Activated T-helper 9 cell treated with anti-CD3 and anti-CD28 coated beads, Interleukin-2, amount 50 U/mL, for 16 hours (primary cell): ENCODE results near the gene USP6NL.

Source experiments
- DNase-seq: peaks from one replicate; pipeline ENCODE4 v3.0.0-alpha.2; 2020; ENCODE audit warnings: low read depth

Gene USP6NL

DNA sequence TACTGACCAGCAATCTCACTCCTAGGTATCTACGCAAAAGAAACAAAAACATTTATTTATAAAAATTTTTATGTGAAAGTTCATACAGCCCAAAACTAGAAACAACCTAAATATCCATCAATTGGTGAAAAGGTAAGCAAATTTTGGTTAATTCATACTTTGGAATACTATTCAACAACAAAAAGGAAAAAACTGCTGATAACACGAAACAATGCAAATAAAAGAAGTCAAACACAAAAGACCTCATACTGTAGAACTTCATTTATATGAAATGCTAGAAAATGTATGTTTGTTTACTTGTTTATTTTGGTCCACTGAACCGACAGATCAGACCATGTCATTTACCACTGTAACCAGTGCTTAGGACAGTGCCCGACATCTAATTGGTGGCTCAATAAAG is 60.3 kb downstream of the USP6NL start:
- no peak for DNase-seq

DNA sequence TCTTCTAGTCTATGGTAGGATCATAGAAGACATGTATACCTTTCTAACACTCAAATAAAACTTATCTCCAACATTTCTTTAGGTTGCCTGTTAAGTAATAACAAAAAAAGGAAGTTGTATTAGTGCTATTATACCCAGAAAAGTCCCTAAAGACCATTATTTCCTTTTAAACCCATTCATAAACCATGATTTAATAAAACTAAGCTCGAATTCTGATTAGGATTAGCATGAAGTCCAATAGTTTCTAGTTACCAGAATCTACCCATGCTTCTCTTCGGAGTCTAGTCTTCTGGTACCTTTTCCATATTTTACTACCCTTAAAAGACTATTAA is 62.7 kb downstream of the USP6NL start:
- DNase-seq: no peak

DNA sequence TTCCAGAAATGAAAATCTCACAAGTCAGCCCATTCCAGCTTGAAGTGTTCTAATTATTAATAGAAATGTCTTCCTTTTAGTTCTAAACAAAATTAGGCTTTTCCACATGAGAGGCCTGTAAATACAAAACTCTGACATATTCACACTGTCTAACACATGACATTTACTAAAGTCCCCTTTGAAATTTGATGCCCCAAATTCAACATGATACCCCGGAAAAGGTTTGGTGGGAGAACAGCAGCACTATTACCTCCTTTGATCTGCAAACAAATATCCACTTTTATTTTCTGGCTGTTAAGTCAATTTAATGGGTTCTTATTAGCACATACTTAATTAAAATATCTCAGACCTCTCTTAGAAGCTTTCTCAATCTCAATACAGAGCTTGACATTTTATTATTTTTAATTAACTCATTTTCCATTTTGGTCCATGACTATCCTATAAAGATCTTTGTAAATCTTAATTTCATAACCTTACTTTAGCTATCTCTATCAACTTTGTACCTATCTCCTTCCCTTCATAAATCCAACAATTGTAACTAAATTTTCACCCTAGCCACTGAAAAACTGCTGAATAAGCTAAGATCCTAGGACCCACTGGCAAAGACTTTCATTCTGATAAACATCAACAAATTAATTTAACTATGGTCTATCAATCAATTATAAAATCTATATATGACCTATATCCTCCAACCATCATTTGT is 63.2 kb downstream of the USP6NL start:
- no peak for DNase-seq

DNA sequence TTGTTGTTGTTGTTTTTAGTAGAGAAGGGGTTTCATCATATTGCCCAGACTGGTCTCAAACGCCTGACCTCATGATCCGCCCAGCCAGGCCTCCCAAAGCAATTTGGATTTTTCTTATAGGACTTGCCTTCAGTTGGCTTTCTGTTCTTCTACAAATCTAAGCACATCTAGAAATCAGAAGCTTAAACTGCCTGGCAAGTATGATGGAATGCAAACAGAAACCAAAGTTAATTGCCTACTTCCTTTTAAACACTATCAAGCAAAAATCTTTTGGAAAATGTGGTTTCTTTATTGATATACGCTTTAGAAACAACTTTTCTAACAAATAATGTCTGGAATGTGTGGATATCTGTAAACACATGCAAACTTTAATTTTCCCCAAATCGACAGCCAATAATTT is 64.9 kb downstream of the USP6NL start:
- DNase-seq: no peak

DNA sequence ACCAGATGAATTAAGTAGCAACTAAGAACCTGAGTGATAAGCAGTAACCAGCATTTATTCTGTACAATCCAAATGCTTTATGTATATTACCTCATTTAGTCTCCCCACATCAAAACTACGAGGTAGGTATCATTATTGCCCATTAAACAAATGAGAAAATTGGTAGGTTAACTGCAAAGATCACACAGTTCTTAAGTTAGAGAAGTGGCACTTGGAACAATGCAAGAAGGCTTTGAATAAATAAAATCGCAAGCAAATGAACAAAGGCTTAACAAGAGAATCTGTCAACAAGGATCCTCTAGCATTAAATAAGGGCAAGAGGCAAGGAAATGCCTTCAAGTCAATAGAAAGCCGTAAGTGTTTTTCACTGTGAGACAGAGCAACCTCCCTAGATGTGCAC is 70.2 kb downstream of the USP6NL start:
- DNase-seq: no peak

DNA sequence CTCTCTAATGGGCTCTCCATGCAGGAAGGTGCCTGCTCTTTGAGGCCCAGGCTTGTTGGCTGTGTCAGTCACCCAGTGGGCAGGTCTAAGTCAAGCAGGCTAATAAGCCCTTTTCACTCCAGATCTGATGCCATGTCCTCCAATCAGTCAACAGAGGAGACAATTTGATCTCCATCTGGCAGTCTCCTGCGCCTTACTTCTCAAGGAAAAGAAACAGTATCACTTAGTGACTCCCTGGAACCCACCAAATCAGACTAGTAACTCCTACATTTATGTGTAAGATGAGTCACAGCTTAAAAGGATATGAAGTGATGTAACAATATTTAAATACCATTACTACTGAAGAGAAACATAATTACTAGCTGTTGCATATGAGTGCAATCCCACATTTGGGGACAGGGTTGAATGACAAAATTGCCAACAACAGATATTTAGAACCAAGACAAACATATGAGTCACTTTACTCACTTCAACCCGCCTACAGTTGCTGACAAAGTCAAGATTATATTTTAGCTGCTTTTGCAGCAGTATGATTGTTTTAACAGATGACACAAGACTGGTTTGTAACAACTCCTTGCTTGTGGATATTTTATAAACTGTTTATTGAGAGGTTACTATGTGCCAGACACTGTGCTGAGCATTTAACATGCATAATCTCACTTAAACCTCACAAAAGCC is 72.1 kb downstream of the USP6NL start:
- no peak for DNase-seq

DNA sequence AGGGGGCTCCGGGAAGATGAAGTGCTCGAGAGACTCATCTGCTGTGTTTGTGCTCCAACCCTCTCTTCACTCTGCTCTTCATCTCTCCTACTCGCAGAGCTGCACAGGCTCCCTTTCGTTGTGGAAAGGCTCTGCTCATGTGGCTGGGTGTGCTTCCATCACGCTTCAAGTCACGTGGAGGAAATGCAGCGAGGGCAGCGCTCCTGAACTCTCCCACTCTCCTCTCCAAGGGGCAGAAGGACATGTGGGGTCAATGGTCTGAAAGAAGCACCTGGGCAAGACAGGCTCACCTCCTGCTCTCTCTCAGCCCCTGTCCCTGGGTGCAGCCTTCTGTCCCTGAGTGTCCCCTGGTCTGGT is 72.6 kb downstream of the USP6NL start:
- DNase-seq: no peak

DNA sequence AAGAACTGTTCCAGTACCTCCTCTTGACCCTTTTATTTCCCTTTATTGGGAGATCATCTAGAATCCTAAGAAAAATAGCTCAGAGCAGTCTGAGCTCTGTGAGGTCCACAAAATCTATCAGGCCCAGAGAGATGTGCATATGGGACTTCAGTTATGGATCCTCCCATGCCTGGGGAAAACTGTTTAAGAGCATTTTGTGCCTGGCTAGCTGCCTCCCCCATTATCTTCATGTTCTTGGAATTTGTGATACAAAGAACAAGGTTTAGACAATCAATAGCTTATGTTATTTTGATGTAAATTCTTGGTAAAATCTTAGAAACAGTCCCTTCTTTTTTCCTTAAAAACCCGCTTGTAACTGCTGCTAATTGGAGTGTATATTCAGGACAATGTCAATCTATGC is 75.2 kb downstream of the USP6NL start:
- DNase-seq: no peak

DNA sequence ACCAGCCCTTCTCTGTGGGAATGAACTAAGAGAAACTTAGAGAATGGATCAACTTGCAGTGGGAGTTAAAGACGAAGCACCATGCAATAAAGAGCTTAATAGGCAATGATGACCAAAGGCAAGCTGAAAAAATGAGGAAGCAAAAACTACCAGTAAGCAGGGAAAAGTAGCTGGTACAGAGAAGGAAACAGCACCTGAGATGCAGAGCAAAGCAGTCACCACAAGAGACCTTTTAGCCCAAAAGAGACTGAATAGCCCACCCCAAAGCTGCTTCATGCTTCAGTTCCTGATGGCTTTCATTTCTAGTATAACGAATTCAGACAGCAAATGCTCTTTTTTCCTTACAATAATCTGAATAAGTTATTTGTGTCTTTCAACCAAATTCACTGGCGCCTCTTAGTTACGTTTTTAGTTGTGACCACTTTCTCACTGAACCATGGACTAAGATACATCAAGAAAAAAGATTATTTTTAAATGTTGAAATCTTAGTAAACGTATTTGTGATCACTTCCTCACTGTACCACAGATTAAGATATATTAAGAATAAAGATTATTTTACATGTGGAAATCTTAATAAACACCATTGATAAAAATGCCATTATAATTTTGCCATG is 76.0 kb downstream of the USP6NL start:
- no peak for DNase-seq

DNA sequence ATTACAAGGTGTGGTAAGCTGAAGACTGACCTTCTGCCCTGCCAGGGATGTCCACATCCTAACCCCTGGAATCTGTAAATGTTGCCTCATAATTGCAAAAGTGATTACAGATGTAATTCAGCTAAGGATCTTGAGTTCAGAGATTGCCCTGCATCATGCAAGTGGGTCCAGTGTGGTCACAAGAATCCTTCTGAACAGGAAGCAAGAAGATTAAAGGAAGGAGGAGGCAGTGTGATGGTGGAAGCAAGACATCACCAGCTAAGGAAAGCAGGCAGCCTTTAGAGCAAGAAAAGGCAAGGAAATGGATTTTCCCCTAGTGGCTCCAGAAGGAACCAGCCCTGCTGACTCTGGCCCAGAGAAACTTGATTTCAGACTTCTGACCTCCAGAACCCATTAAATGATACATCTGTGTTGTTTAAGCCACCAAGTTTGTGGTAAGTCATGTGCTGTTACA is 78.1 kb downstream of the USP6NL start:
- no peak for DNase-seq

DNA sequence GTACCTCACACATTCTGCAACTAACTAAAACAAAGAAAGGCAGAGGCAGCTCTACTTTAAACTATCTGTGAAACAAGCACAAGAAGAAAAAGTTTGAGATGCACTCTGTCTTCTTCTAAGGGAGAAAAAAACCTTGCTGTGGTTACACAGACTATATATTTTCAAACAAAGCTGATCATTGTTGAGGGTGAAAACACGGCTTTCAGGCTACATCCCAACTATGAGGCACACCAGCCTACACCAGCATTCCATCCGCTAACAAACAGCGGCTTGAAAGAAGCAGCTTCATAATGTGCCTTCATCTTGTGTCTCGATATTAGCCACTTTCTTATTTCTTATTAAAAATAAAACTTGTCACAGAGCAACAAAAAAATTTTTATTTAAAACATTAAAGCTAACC is 79.1 kb downstream of the USP6NL start:
- DNase-seq: no peak

DNA sequence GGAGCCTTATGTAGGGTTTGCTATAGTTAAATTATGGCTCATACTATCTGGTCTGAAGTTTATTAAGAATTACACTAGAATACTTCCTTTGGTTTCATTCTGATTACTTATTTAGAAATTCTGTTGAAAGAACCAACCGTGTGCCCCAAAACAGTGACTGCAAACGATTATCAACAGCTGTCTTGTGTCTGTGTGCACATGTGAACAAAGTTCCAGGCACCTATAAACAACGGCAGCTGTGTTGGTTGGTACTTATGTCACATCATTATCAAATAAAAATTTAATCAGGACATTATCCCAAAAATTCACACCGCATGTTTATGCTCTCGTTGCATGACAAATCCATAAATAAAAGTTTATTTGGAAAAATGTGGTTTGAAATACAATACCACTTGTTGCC is 80.6 kb downstream of the USP6NL start:
- no peak for DNase-seq

DNA sequence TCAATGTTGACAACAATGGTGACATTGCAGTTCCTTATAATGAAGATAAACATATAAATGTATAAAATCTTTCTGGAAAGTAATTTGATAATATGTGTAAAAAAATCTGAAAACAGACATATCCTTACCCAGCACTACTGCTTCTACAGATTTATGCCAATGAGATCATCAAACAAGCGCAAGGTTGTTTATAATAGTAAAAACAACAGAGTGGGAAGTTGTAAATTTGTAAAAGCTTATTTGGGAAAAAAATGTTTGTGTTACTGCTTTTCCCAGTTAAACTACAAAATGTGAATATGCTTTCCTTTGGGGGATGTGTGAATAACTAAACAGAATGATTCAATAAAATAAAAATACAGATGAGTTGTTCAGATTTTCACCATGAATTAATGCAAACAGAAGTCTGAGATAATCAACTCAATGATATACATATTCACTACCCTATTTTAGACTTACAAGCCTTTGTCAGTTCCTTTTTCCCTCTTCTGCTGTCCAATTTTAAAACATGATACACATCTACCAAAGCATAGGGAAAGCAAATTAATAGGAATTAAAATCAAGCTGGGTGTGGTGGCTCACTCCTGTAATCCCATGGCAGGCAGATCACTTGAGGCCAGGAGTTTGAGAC is 82.1 kb downstream of the USP6NL start:
- DNase-seq: no peak

DNA sequence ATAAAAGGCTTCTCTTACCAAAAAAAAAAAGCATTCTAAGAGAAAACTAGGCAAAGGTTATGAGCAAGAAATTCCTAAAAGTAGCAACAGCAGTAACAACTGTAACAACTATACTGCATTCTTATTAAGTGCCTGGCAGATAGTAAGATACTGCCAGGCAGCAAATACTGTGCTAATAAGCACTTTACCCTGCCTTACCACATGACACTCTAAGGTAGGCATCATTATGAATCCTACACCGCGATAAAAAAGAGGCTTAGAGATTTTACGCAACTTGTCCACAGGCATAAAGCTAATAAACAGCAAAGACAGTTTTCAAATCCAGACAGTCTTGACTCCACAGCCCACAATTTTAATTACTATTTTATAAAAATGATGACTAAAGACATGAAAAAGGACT is 83.2 kb downstream of the USP6NL start:
- DNase-seq: no peak

DNA sequence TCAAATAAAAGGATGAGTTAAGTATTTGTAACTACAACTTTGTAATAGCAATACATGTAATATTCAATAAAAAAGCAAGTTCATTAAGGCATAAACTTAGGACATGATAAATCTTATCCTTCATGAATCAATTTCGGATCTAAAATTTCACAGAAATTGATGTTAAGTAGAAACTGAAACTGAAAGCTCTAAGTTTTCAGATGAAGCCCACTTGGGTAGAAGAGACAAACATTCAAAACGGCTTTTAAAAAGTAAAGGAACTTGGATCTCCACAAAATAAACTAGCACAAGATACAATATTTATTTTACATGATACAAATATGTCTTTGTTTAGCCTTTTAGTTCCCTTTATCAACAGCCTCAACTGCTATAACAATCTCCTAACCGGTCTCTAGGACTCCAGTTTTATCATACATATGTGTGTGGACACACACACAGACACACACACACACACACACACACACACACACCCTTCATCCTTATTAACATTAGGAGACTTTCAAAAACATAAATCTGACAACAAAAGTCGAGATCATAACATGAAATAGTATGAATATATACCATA is 83.7 kb downstream of the USP6NL start:
- DNase-seq: no peak

DNA sequence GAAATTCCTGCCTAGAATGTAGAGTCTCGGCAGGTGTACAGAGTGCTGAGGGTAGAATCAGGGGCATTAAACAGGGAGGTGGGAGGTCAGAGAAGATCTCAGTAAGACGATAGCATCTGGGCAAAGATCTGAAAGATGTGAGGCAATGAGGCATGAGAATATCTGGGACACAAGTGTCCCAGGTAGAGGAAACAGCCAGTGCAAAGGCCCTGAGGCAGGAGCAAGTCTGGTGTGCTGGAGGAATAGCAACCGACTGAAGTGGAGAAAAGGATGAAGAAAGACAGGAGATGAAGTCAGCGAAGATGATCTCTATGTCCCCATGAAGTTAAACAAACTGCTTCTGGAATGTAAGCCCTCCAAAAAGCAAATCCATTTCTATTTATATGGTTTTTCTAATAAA is 84.4 kb downstream of the USP6NL start:
- DNase-seq: no peak

DNA sequence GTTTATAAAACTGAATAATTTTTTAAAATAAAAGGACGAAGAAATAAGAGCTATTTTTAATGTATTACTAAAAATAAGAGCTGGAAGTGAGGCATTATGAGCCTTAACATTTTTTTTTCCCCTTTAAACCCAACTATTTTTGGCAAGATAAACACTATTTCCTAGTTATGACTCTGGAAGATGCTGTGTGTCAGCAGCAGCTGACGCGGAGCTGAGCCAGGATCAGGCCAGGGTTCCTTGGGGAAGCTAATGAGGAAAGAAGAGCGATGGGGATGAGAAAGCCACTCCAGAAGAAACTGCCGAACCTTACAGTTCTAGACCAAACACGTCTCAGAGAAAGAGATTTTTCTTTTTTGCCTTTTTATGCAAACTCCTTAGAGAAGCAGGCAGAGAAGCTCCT is 85.9 kb downstream of the USP6NL start:
- DNase-seq: no peak

DNA sequence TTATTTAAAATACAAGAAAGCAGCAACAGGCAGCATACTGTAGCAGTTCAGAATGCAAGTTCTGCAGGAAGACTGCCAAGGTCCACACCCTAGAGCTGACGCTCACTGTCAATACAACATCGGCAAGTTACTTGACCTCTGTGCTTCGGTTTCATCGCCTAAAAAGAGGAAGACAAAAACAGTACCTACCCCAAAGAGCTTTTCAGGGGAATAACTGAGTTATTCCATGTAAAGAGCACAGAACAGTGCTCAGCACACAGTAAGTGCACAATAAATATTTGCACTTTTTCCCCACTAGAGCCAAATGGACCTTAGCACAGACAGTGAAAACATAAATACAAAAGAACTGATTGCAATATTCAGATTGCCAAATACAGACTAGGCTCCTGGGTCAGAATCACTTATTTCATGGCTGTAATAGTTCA is 88.6 kb downstream of the USP6NL start:
- no peak for DNase-seq

DNA sequence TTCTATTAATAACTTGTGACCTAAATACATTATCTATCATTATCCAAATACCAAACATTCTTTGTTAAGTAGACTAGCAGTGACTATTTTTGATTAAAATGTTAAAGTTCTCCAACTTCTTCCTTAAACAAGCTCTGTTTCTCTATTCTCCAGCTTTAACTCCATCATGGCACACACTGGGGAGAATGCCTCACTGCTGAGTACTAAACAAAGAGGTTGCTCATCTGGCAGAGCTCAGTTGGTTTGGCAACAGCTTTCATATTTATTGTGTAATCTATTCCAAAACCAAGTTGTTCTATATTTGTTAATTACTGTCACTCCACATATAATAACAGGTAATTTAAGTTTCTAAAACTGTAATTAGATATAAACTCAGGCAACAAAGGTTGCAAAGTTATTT is 89.6 kb downstream of the USP6NL start:
- no peak for DNase-seq

DNA sequence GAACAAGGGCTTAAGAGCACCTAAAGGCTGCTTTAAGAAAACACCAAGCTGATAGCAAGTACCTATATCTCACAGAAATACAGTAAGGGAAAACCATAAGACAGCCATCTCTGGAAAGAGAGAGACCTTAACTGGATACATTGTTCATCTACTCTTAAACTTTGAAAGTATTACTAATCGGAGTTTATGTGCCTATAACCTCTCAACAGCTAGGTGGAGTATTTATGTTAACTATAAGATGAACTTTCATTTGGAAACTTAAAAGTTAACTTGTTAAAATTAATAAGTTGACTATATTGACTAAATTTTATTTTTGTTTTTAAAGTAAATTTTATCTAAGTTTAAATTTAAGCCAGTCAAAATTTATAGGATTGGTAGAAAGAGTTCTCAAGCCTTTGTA is 90.6 kb downstream of the USP6NL start:
- no peak for DNase-seq

DNA sequence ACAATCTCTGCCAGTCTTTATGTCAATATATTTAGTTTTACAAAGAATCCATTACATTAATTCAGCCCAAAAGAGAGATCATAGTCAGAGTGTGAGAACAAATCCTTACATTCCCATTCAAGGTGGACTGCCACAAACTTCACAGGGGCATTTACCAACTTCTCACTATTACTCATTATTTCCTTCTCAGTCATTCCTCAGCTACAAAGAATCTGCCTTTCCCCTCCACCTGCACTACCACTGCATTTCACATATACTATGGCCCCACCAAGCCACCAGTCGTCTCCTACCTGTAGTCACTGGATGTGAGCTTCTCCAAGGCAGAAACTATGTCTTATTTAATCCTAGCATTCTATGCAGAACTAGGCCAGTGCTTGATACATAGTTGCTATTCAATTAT is 94.3 kb downstream of the USP6NL start:
- no peak for DNase-seq

DNA sequence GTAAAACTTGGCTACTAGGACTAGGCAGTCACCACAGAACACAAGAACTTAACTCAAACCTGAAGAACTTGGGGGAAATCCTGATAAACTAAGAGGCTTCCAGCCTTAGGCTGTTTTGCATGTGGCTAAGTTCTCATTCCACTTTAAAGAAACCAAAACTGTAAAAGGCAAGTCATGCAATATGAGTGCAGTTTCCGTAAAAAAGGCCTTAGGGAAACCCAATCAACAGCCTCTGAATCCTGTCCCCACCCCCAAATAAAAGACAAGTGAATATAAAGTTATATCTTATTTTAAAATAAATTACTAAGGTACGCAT is 95.1 kb downstream of the USP6NL start:
- no peak for DNase-seq
